MCF 10A (cell line): ENCODE results near the gene PSORS1C1. TPM values are rescaled to one million over a fixed set of nuclear protein-coding genes. Genes with fewer than 3 reads are reported as not detected.

Experiments used
- BruUV-seq: library from RNA; stranded (reverse); fragments of 400-500 nt; replicated peaks from 2 replicates; lab custom pipeline; 2021; lab: Mats Ljungman, UMichigan
- CTCF ChIA-PET: fragments of 300-600 bp; sonication (Branson Sonifier 250); formaldehyde crosslinking; extraction: SDS; loops from one replicate; lab custom pipeline; 2021; ENCODE audit warnings: antibody characterized with exemption, inconsistent platforms; lab: Yijun Ruan, JAX
- POLR2A ChIA-PET: fragments of 300-600, 350-650 bp; sonication (Branson Sonifier 250); formaldehyde crosslinking; extraction: SDS; loops from one replicate; lab custom pipeline; 2020; ENCODE audit warnings: antibody characterized with exemption, inconsistent platforms; lab: Yijun Ruan, JAX
- DNase-seq: peaks from one replicate; pipeline ENCODE4 v3.0.0-alpha.2; 2018; ENCODE audit not compliant: unreplicated experiment
- H3K27ac Mint-ChIP-seq: one replicate; pipeline ENCODE4 v1.8.0; 2022; ENCODE audit warnings: mild to moderate bottlenecking, low read depth, mixed read lengths; ENCODE audit not compliant: unreplicated experiment
- H3K27me3 Mint-ChIP-seq: one replicate; pipeline ENCODE4 v1.8.0; 2022; ENCODE audit warnings: mixed read lengths; ENCODE audit not compliant: insufficient read depth, unreplicated experiment
- H3K36me3 Mint-ChIP-seq: one replicate; pipeline ENCODE4 v1.8.0; 2022; ENCODE audit warnings: mild to moderate bottlenecking, moderate library complexity, mixed read lengths; ENCODE audit not compliant: insufficient read depth, unreplicated experiment
- H3K4me1 Mint-ChIP-seq: one replicate; pipeline ENCODE4 v1.8.0; 2022; ENCODE audit warnings: mixed read lengths; ENCODE audit not compliant: insufficient read depth, unreplicated experiment
- H3K4me3 Mint-ChIP-seq: one replicate; pipeline ENCODE4 v1.8.0; 2022; ENCODE audit warnings: mild to moderate bottlenecking, moderate library complexity, mixed read lengths; ENCODE audit not compliant: unreplicated experiment
- H3K9me3 Mint-ChIP-seq: one replicate; pipeline ENCODE4 v1.8.0; 2022; ENCODE audit warnings: mixed read lengths; ENCODE audit not compliant: unreplicated experiment
- CTCF ChIP-seq: fragments of 200-600 bp; IDR thresholded peaks from one replicate; pipeline ENCODE4 v1.8.0; 2022; ENCODE audit warnings: antibody characterized with exemption, mild to moderate bottlenecking; ENCODE audit not compliant: unreplicated experiment
- intact Hi-C: fragments of 100-400 bp; cut with micrococcal nuclease; formaldehyde crosslinking; loops from 2 replicates; pipeline ENCODE4 v1.14.1; 2022
- total RNA-seq: library from RNA; stranded (reverse); gene quantifications from 2 replicates; pipeline ENCODE4 v1.2.3, GENCODE V29; 2022

Gene PSORS1C1
- total RNA-seq, 1 experiment from 2014 or later, result 7.7 TPM

GRCh38 chr6:31131595-31131994 is 17.0 kb downstream of the PSORS1C1 start:
- ChIA-PET CTCF (interaction anchor here (0.5 to 2.7 kb wide), 10 partner anchors 9 to 410 kb away, joined by 3 to 12 read pairs (median 4); no protein-coding TSS in a partner anchor), POLR2A (no interaction called here)
- BruUV-seq, result no TSS peak
- intact Hi-C loops, result no loop called here
- H3K4me1 Mint-ChIP-seq, result peaks cover 9% of the 10 kb centered on the region
- no peak overlapping the region for H3K4me3 Mint-ChIP-seq
- no peaks in the 10 kb centered on the region for H3K9me3 Mint-ChIP-seq
- no peak for DNase-seq
- no peak overlapping the region for H3K27ac Mint-ChIP-seq
- no peaks in the 10 kb centered on the region for H3K27me3 Mint-ChIP-seq
- TF ChIP-seq CTCF, result no peak
- peaks cover 12% of the 10 kb centered on the region for H3K36me3 Mint-ChIP-seq

GRCh38 chr6:31132806-31133205 is 18.2 kb downstream of the PSORS1C1 start:
- intact Hi-C loops, result no loop called here
- CTCF ChIA-PET, result interaction anchor here (0.5 to 2.7 kb wide), 8 partner anchors 8 to 1735 kb away, joined by 3 to 13 read pairs (median 4); partner anchors contain the start of gene PSORS1C1
- Mint-ChIP-seq H3K9me3 (no peaks in the 10 kb centered on the region), H3K27me3 (no peaks in the 10 kb centered on the region), H3K4me3 (no peak overlapping the region), H3K27ac (no peak overlapping the region), H3K4me1 (peaks cover 9% of the 10 kb centered on the region), H3K36me3 (peaks cover 11% of the 10 kb centered on the region)
- no TSS peak for BruUV-seq
- POLR2A ChIA-PET, result interaction anchor here (1.1 kb wide), 1 partner anchor 17 kb away, joined by 4 read pairs; no protein-coding TSS in a partner anchor
- DNase-seq, result no peak
- TF ChIP-seq CTCF, result no peak

GRCh38 chr6:31135710-31136109 is 21.1 kb downstream of the PSORS1C1 start:
- intact Hi-C loops, result no loop called here
- H3K4me1 Mint-ChIP-seq, result peaks cover 15% of the 10 kb centered on the region
- no peaks in the 10 kb centered on the region for H3K27me3 Mint-ChIP-seq
- POLR2A ChIA-PET, result interaction anchor here (0.6 to 1.4 kb wide), 2 partner anchors 231 to 313 kb away, joined by 4 to 5 read pairs; no protein-coding TSS in a partner anchor
- CTCF ChIA-PET, result interaction anchor here (0.7 to 1.1 kb wide), 4 partner anchors 9 to 231 kb away, joined by 3 to 5 read pairs (median 4); no protein-coding TSS in a partner anchor
- H3K9me3 Mint-ChIP-seq, result no peaks in the 10 kb centered on the region
- BruUV-seq, result no TSS peak
- no peak overlapping the region for H3K4me3 Mint-ChIP-seq
- H3K36me3 Mint-ChIP-seq, result peaks cover 6% of the 10 kb centered on the region
- no peak for TF ChIP-seq CTCF
- H3K27ac Mint-ChIP-seq, result no peak overlapping the region
- DNase-seq, result no peak

GRCh38 chr6:31138982-31139381 is 24.4 kb downstream of the PSORS1C1 start, which contains the start of gene PSORS1C2:
Gene PSORS1C2 (minus strand): TSS chr6:31139066. CDS start chr6:31139026, 40 bp downstream.
- intact Hi-C loops, result no loop called here
- no peak for DNase-seq
- peaks cover 15% of the 10 kb centered on the region for H3K36me3 Mint-ChIP-seq
- no peaks in the 10 kb centered on the region for H3K27me3 Mint-ChIP-seq
- no peak within 1 kb of the TSS for H3K4me3 Mint-ChIP-seq
- peaks cover 15% of the 10 kb centered on the region for H3K4me1 Mint-ChIP-seq
- H3K9me3 Mint-ChIP-seq, result no peaks in the 10 kb centered on the region
- no peak within 1 kb of the TSS for H3K27ac Mint-ChIP-seq
- POLR2A ChIA-PET, result interaction anchor here (0.8 to 2.1 kb wide), 3 partner anchors 19 to 58 kb away, joined by 3 to 8 read pairs (median 4); partner anchors contain the start of gene TCF19
- CTCF ChIA-PET, result interaction anchor here (0.6 to 3.2 kb wide), 8 partner anchors 10 to 228 kb away, joined by 3 to 30 read pairs (median 12); no protein-coding TSS in a partner anchor
- no peak for TF ChIP-seq CTCF
- no TSS peak for BruUV-seq
